ENCODE results near the gene GNG14.

GRCh38 chr19:12705654-12706331 lies 18.0 kb downstream of the GNG14 start:
- TF ChIP-seq CTCF (IDR thresholded peaks at IDR 0.05): no peak
- no peak for TF ChIP-seq POLR2AphosphoS5 (IDR thresholded peaks at IDR 0.05)
- TF ChIP-seq EP300 (IDR thresholded peaks at IDR 0.05): no peak
- no peak for TF ChIP-seq POLR2A (IDR thresholded peaks at IDR 0.05)
